ENCODE measurements around the gene ROR2. TPM values are rescaled to one million over a fixed set of nuclear protein-coding genes. Genes with fewer than 3 reads are reported as not detected.
A peak's percentile ranks its signal among the peaks of the same experiment; 100 is the strongest.

Gene ROR2
- total and polyA plus RNA-seq, 2 of the 8 experiments (the other 6 are each of a cell fraction or from before 2014, with no cell fraction given): 2.7 to 4.3 TPM

- no peak overlapping the region for H2BK120ac ChIP-seq (replicated peaks; ENCODE audit: low read depth, low read length)
- no peak overlapping the region for H2BK15ac ChIP-seq (ENCODE audit: low read length)
- no peaks in the 10 kb centered on the region for H3K23me2 ChIP-seq (ENCODE audit: low read depth, low read length)
- H4K8ac ChIP-seq (ENCODE audit: extremely low read depth, insufficient read depth, low read length): no peak overlapping the region
- POLR2A ChIA-PET (ENCODE audit: partially characterized antibody): no interaction called here
- H2BK12ac ChIP-seq (ENCODE audit: low read depth, low read length): no peak overlapping the region
- no peak overlapping the region for H2AK5ac ChIP-seq (ENCODE audit: low read depth, low read length)
- H3K14ac ChIP-seq (ENCODE audit: insufficient read length): no peak overlapping the region
- H3K79me2 ChIP-seq (ENCODE audit: control insufficient read depth in 1 of 2, insufficient read depth in 2 of 2, low read length in 2 of 2): no peaks in the 10 kb centered on the region
- H3K36me3 ChIP-seq (ENCODE audit: control insufficient read depth in 2 of 4, insufficient read depth in 4 of 4, low read length in 3 of 4): no peaks in the 10 kb centered on the region
- H4K91ac ChIP-seq (replicated peaks; ENCODE audit: insufficient read length, low read length): no peak overlapping the region
- H2AFZ ChIP-seq (ENCODE audit: low read length): peak overlapping the region; percentile 57; the same call in 1 of the 2 replicates
- no peak overlapping the region for H3K27ac ChIP-seq (ENCODE audit: low read depth, low read length)
- no peak overlapping the region for H3K4me2 ChIP-seq (ENCODE audit: insufficient read depth in 1 of 2, low read depth in 2 of 2, low read length in 2 of 2)
- 71% methylated on average over 2 of the region's 2 CpGs; no CpG with 5 or more reads in 1 of the 2 experiments for WGBS, 2 experiments (ENCODE audit: extremely low coverage in 1 of 2, insufficient coverage in 1 of 2, insufficient read length in 1 of 2, insufficient replicate concordance in 2 of 2, low coverage in 1 of 2, low lambda C conversion rate in 2 of 2, missing lambda C conversion rate in 1 of 2)
- no peak overlapping the region for H3K4ac ChIP-seq (replicated peaks; ENCODE audit: insufficient read length, low read depth, low read length)
- no peak overlapping the region for H2BK20ac ChIP-seq (ENCODE audit: low read length)
- no peak overlapping the region for H2BK5ac ChIP-seq (ENCODE audit: low read depth, low read length)
- no peak overlapping the region for H3K9ac ChIP-seq (replicated peaks in 1 of 4; ENCODE audit: extremely low read depth in 1 of 4, low read depth in 3 of 4, low read length in 3 of 4)
- H3K56ac ChIP-seq (replicated peaks; ENCODE audit: insufficient read length, low read depth, low read length): no peak overlapping the region
- H3K18ac ChIP-seq (ENCODE audit: extremely low read depth, low read length): no peak overlapping the region
- H3K9me3 ChIP-seq (ENCODE audit: insufficient read depth in 2 of 2, low read depth in 1 of 2, low read length in 1 of 2): no peaks in the 10 kb centered on the region
- CTCF ChIA-PET (ENCODE audit: partially characterized antibody): interaction anchor here (1.3 kb wide), 1 partner anchor 19 kb away, joined by 5 read pairs; no protein-coding TSS in a partner anchor
- no peaks in the 10 kb centered on the region for H4K20me1 ChIP-seq (replicated peaks in 1 of 2; ENCODE audit: control insufficient read depth in 1 of 2, insufficient read depth in 2 of 2, low read length in 2 of 2)
- no peak overlapping the region for H4K5ac ChIP-seq (ENCODE audit: insufficient read length, low read depth, low read length)
- H3K23ac ChIP-seq (ENCODE audit: insufficient read length): no peak overlapping the region
- H3K27me3 ChIP-seq (replicated peaks in 1 of 4; ENCODE audit: control insufficient read depth in 3 of 4, extremely low read depth in 1 of 4, insufficient read depth in 3 of 4, low read length in 3 of 4): no peaks in the 10 kb centered on the region
- H3K79me1 ChIP-seq (ENCODE audit: low read depth, low read length): no peaks in the 10 kb centered on the region
- no peak for FAIRE-seq
- H3K4me1 ChIP-seq (replicated peaks in 1 of 4; ENCODE audit: control insufficient read depth in 3 of 4, insufficient read depth in 4 of 4, low read length in 3 of 4): no peaks in the 10 kb centered on the region
- H3K4me3 ChIP-seq (ENCODE audit: extremely low read depth in 1 of 4, insufficient read depth in 2 of 4, low read depth in 3 of 4, low read length in 4 of 4): no peak overlapping the region
- no peak for DNase-seq (ENCODE audit: low read depth in 1 of 2, low spot score in 2 of 2)
- TF ChIP-seq EGR1 (IDR thresholded peaks at IDR 0.05; ENCODE audit: borderline replicate concordance, low read depth, low read length): no peak
- TF ChIP-seq, protein P1, sequence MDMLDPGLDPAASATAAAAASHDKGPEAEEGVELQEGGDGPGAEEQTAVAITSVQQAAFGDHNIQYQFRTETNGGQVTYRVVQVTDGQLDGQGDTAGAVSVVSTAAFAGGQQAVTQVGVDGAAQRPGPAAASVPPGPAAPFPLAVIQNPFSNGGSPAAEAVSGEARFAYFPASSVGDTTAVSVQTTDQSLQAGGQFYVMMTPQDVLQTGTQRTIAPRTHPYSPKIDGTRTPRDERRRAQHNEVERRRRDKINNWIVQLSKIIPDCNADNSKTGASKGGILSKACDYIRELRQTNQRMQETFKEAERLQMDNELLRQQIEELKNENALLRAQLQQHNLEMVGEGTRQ (IDR thresholded peaks at IDR 0.05; ENCODE audit: low read length): no peak
- TF ChIP-seq CREB1 (IDR thresholded peaks at IDR 0.05): no peak
- no peak for TF ChIP-seq MAX (IDR thresholded peaks at IDR 0.05)
- no peak for TF ChIP-seq JUND (IDR thresholded peaks at IDR 0.05; ENCODE audit: low read length)
- no peak for TF ChIP-seq RAD21 (IDR thresholded peaks at IDR 0.05 in 1 of 2, conservative IDR thresholded peaks at IDR 0.05 in 1 of 2; ENCODE audit: low read depth in 2 of 2, low read length in 2 of 2)
- no peak for TF ChIP-seq ATF2 (IDR thresholded peaks at IDR 0.05; ENCODE audit: low read length)
- no peak for TF ChIP-seq KDM1A (IDR thresholded peaks at IDR 0.05; ENCODE audit: borderline replicate concordance, low read length)
- no peak for TF ChIP-seq SP4 (IDR thresholded peaks at IDR 0.05; ENCODE audit: low read length)
- no peak for TF ChIP-seq EZH2 (IDR thresholded peaks at IDR 0.05; ENCODE audit: low read depth, low read length, severe bottlenecking)
- no peak for TF ChIP-seq CHD2 (IDR thresholded peaks at IDR 0.05; ENCODE audit: low read length)
- no peak for TF ChIP-seq POU5F1 (IDR thresholded peaks at IDR 0.05; ENCODE audit: low read depth, low read length)
These were observed 22.7 kb upstream of the ROR2 start for GRCh38 chr9:91972711-91973110.

Data from H1 (cell line).